Measurements from ENCODE around the gene C3. TPM values are rescaled to one million over a fixed set of nuclear protein-coding genes. Genes with fewer than 3 reads are reported as not detected.
"Not testable (repeated sequence)": the region's sequence is repeated elsewhere in the genome, so short reads cannot be mapped to it uniquely, and the experiment has no call there.

Gene C3
- total RNA-seq, 1 donor from 2014 or later, result 0.37 TPM

- Mint-ChIP-seq H3K27ac (ENCODE audit: unreplicated experiment) (no peak overlapping the region), H3K9me3 (no peaks in the 10 kb centered on the region), H3K27me3 (ENCODE audit: low read depth) (peaks cover 57% of the 10 kb centered on the region), H3K4me3 (no peak overlapping the region), H3K4me1 (peaks cover 13% of the 10 kb centered on the region), H3K36me3 (ENCODE audit: low read depth) (no peaks in the 10 kb centered on the region)
- DNase-seq (ENCODE audit: low read depth, low spot score), result no peak
- TF ChIP-seq CTCF (conservative IDR thresholded peaks at IDR 0.05), result no peak
Measured at GRCh38 chr19:6766357-6767080, 46.1 kb upstream of the C3 start.

- H3K4me3 Mint-ChIP-seq, result no peak overlapping the region
- H3K36me3 Mint-ChIP-seq (ENCODE audit: low read depth), result no peaks in the 10 kb centered on the region
- H3K27ac Mint-ChIP-seq (ENCODE audit: unreplicated experiment), result no peak overlapping the region
Measured at GRCh38 chr19:6765738-6766356, 45.4 kb upstream of the C3 start.

GRCh38 chr19:6762253-6762797 lies 41.9 kb upstream of the C3 start:
- not testable (repeated sequence) for H3K4me3 Mint-ChIP-seq; H3K4me1 Mint-ChIP-seq; DNase-seq (ENCODE audit: low read depth, low spot score)

More at GRCh38 chr19:6765738-6766356, 45.4 kb upstream of the C3 start:
- H3K27me3 Mint-ChIP-seq (ENCODE audit: low read depth), result peaks cover 57% of the 10 kb centered on the region
- peaks cover 13% of the 10 kb centered on the region for H3K4me1 Mint-ChIP-seq
- H3K9me3 Mint-ChIP-seq, result no peaks in the 10 kb centered on the region
- DNase-seq (ENCODE audit: low read depth, low spot score), result no peak
- no peak for TF ChIP-seq CTCF (conservative IDR thresholded peaks at IDR 0.05)

GRCh38 chr19:6761053-6761676 lies 40.7 kb upstream of the C3 start:
- Mint-ChIP-seq H3K27me3 (ENCODE audit: low read depth) (peaks cover 18% of the 10 kb centered on the region), H3K9me3 (no peaks in the 10 kb centered on the region), H3K27ac (ENCODE audit: unreplicated experiment) (no peak overlapping the region), H3K4me1 (no peaks in the 10 kb centered on the region), H3K36me3 (ENCODE audit: low read depth) (no peaks in the 10 kb centered on the region), H3K4me3 (no peak overlapping the region)
- no peak for DNase-seq (ENCODE audit: low read depth, low spot score)
- TF ChIP-seq CTCF (conservative IDR thresholded peaks at IDR 0.05), result no peak

More at GRCh38 chr19:6762253-6762797, 41.9 kb upstream of the C3 start:
- not testable (repeated sequence) for H3K9me3 Mint-ChIP-seq; H3K36me3 Mint-ChIP-seq (ENCODE audit: low read depth); H3K27ac Mint-ChIP-seq (ENCODE audit: unreplicated experiment)
- H3K27me3 Mint-ChIP-seq (ENCODE audit: low read depth), result peaks cover 30% of the 10 kb centered on the region

- peaks cover 13% of the 10 kb centered on the region for H3K27me3 Mint-ChIP-seq (ENCODE audit: low read depth)
- no peak overlapping the region for H3K4me3 Mint-ChIP-seq
- no peaks in the 10 kb centered on the region for H3K36me3 Mint-ChIP-seq (ENCODE audit: low read depth)
- no peak overlapping the region for H3K27ac Mint-ChIP-seq (ENCODE audit: unreplicated experiment)
- no peaks in the 10 kb centered on the region for H3K9me3 Mint-ChIP-seq
- no peak for DNase-seq (ENCODE audit: low read depth, low spot score)
- no peaks in the 10 kb centered on the region for H3K4me1 Mint-ChIP-seq
- TF ChIP-seq CTCF (conservative IDR thresholded peaks at IDR 0.05), result no peak
Measured at GRCh38 chr19:6760606-6761005, 40.2 kb upstream of the C3 start.
